ENCODE results near the gene ARMC7.
A peak's percentile ranks its signal among the peaks of the same experiment; 100 is the strongest.

ARMC7 gene

DNA sequence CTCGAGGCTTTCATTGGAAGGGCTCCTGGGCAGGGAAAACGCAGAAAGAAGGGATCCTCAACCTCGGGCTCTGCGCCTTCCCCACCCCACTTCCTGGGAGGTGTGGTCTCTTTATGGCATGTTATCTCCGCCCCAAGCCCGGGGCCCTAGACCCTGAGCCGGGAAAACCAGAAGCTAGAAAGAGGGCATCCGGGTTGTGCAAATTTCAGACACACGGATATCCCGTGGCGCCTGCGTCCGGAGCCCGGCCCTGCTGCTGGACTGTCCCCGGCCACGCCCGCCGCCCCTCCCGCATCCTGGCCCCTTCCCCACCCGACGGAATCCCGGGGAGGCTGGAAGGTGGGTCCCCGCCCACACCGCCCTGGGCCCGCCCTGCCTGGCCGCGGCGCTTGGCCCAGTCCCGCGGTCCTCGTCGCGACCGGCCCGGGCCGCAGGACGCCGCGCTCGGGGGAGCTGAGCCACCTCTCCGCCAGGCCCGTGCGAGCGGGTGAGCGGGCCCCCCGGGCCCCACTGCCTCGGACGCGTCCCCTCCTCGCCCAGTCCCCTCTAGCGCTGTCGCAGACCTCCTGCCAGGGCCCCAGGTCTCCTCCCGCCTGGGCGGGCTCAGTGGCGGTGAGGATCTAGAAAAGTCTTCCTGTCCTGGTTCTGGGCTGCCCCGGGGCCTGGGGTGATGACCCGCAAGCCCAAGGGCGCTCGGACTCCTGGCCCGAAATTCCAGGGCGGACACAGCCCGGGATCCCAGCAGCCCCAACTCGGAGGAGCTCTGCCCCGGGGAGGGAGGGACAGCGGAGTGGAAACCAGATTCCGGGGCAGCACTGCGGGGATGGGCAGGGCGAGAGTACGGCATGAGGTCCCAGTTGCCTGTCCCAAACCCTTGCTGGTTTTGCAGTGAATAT, 22.0 kb upstream of the ARMC7 start, which contains the start of gene SLC16A5:
SLC16A5 (plus strand) TSS at position 397 of the 896 bp plus-strand sequence. CDS start 5,683 bp downstream, outside the sequence.
- H3K9me3 Mint-ChIP-seq, result no peaks in the 10 kb centered on the region
- peak within 1 kb of the TSS; percentile 73 for H3K27ac Mint-ChIP-seq
- H3K4me1 Mint-ChIP-seq (ENCODE audit: low read depth), result peaks cover 31% of the 10 kb centered on the region
- H3K27me3 Mint-ChIP-seq (ENCODE audit: low read depth), result no peaks in the 10 kb centered on the region
- peak within 1 kb of the TSS; percentile 75 for H3K4me3 Mint-ChIP-seq
- no peaks in the 10 kb centered on the region for H3K36me3 Mint-ChIP-seq (ENCODE audit: low read depth)

DNA sequence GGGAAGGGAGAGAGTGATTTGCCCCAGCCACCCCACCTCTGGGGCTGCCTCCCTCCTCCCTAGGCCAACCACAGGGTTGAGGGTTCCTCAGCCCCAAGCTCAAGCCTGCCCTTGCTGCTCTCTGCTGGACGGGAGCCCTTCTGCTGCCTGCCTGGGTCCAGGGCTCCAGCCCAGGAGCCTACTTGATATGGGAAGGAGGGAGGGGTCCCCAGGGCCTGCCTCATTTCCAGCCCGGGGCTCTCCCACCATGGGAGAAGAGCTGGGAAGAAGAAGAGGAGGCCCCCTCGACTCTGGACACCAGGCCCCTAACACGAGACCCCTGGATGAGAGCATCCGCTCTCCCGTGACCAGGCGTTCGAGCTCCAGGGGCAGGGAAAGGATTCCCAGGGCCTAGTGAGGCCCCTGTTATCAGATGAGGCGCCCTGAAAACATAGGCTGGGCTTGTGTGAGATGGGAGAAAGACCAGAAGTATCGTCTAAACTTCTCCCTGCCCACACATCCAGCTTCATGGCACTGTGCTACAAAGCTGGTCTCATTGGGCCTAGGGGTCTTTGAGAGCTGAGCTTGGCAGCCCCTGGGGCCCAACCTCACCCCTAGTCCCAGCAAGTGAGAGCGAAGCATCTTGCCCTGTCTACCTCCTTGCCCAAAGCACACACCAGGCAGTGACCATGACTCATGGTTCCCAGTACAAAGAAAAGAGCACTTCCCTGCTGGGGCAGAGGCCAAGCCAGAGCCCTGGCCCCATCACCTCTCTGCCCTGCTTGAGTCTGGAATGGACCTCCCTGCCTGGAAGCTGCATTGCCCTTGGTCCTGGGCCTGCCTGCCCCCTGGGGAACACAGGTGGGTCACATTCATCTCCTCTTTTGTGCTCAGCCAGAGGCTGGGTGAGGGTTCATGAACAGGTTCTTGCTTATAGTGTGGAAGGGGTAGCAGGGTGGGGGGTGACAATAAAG, 21.0 kb upstream of the ARMC7 start:
- H3K9me3 Mint-ChIP-seq, result no peaks in the 10 kb centered on the region
- no peaks in the 10 kb centered on the region for H3K27me3 Mint-ChIP-seq (ENCODE audit: low read depth)
- H3K4me3 Mint-ChIP-seq, result peak overlapping the region; percentile 49
- peak overlapping the region; percentile 73 for H3K27ac Mint-ChIP-seq
- H3K4me1 Mint-ChIP-seq (ENCODE audit: low read depth), result peaks cover 31% of the 10 kb centered on the region
- no peaks in the 10 kb centered on the region for H3K36me3 Mint-ChIP-seq (ENCODE audit: low read depth)

DNA sequence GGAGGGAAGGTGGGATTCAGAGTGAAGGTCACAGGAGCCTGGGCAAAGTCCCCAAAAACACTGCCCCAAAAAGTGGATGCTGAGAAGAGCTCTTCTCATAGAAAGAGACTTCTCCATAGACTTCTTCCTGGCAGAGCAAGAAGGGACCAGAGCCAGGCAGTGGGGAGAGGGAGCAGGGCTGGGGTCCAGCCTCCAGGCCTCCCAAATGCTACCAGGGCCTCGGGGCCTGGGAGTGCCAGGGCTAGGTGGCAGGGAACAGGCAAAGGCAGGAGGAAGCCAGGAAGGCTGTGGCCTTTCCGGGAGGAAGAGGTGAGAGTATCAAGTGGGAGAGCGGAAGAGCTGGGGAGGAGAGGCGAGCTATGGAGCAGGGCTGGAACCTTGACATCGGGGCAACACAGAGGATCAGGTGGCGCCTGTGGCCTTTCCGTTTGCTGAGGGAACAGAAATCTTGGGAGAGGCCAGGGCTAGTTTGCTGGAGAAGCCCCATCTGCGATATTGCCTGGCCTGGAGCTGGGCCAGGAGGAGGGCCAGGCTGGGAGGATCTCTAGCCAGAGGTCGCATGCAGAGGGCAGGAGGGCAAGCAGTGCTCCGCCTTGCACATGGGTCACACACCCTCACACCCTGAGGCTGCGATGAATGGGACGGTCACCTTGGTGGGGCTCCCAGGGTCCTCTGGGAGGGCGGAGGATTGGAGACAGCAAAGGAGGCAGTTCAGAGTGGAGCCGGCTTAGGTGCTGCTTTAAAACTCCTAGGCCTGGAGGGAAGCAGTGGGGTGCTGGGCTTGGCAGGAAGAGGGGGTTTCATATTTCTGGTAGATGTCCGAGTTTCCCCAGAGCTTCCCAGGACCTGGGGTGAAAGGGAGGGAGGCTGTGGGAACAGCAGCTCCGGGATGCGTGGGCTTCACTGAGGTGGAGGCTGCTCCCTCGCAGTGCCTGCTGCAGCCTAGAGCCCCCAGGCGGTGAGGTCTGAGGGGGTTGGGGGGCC, 18.6 kb upstream of the ARMC7 start:
- Mint-ChIP-seq H3K27ac (no peak overlapping the region), H3K4me1 (ENCODE audit: low read depth) (peaks cover 29% of the 10 kb centered on the region)

DNA sequence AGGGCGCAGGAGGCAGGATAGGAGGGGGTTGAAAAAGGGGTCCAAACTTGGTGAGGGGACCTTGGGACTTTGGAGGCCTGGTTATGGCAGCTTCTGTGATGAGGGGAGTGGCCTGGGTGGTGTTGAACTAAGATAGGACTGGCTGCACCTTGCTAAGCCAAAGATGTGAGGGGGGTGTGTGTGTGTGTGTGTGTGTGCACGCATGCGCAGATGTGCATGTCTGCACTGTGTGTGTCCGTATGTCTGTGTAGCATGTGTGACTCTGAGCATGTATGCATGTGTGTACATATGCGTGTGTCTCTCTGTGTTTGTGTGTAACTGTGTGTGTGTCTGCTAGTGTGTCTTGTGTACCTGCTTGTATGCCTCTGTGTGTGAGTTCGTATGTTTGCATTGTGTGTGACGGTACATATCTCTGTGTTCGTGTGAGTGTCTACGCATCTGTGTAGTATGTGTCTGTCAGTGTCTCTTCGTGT, 17.9 kb upstream of the ARMC7 start:
- Mint-ChIP-seq H3K9me3 (no peaks in the 10 kb centered on the region), H3K36me3 (ENCODE audit: low read depth) (no peaks in the 10 kb centered on the region), H3K4me1 (ENCODE audit: low read depth) (peaks cover 24% of the 10 kb centered on the region), H3K4me3 (no peak overlapping the region), H3K27me3 (ENCODE audit: low read depth) (no peaks in the 10 kb centered on the region), H3K27ac (no peak overlapping the region)

More for the DNA sequence above, 18.6 kb upstream of the ARMC7 start:
- H3K4me3 Mint-ChIP-seq, result no peak overlapping the region
- no peaks in the 10 kb centered on the region for H3K9me3 Mint-ChIP-seq
- H3K36me3 Mint-ChIP-seq (ENCODE audit: low read depth), result no peaks in the 10 kb centered on the region
- H3K27me3 Mint-ChIP-seq (ENCODE audit: low read depth), result no peaks in the 10 kb centered on the region

DNA sequence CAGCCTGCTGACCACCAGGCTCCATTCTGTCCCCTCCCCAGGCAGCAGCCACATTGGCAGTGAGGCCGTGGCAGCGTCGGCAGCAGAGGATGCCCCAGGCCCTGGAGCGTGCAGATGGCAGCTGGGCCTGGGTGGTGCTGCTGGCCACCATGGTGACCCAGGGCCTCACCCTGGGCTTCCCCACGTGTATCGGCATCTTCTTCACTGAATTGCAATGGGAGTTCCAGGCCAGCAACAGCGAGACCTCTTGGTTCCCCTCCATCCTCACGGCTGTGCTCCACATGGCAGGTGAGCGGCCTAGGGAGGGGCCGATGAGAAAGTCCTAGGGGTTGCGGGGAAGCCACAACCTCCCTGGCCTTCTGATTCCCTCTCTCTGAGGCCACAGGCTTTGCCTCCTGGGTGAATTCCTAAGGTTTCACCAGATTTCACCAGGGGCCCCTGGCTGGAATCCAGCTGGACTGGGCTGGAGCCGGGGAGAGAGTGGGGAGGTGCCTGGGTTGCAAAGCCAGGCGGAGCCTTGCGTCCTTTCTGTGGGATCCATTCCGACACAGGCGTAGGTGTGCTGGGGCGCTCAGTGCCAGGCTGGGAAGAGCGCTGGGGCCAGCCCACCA, 16.1 kb upstream of the ARMC7 start:
- Mint-ChIP-seq H3K9me3 (no peaks in the 10 kb centered on the region), H3K27ac (no peak overlapping the region), H3K36me3 (ENCODE audit: low read depth) (no peaks in the 10 kb centered on the region), H3K4me1 (ENCODE audit: low read depth) (peaks cover 20% of the 10 kb centered on the region), H3K4me3 (no peak overlapping the region), H3K27me3 (ENCODE audit: low read depth) (no peaks in the 10 kb centered on the region)

DNA sequence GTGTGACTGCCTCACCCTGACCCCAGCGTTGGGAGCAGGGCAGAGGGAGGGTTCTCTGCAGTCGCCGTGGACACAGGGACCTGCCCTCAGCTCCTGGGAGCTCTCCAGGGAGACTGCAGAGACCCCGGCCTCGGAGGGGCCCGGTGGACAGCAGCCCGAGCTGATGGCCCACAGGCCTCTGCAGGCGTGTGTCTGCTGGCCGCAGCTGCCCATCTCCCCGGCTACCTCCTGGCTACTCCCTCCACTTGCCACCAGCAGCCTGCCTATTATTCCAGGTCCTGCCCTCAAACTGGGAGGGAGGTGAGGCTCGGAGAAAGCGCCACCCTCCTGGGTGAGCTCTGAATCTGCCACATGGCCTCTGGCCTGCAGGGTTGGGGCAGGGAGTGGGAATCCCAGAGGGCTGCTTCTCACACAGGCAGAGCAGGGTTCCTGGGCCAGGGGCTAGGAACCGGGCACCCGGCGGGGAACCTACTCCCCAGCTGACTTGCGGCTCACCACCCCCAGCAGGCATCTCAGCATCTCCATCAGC, 14.8 kb upstream of the ARMC7 start:
- peaks cover 1% of the 10 kb centered on the region for H3K36me3 Mint-ChIP-seq (ENCODE audit: low read depth)
- no peak overlapping the region for H3K27ac Mint-ChIP-seq
- H3K27me3 Mint-ChIP-seq (ENCODE audit: low read depth), result no peaks in the 10 kb centered on the region
- H3K4me1 Mint-ChIP-seq (ENCODE audit: low read depth), result peaks cover 7% of the 10 kb centered on the region
- no peak overlapping the region for H3K4me3 Mint-ChIP-seq
- H3K9me3 Mint-ChIP-seq, result no peaks in the 10 kb centered on the region

DNA sequence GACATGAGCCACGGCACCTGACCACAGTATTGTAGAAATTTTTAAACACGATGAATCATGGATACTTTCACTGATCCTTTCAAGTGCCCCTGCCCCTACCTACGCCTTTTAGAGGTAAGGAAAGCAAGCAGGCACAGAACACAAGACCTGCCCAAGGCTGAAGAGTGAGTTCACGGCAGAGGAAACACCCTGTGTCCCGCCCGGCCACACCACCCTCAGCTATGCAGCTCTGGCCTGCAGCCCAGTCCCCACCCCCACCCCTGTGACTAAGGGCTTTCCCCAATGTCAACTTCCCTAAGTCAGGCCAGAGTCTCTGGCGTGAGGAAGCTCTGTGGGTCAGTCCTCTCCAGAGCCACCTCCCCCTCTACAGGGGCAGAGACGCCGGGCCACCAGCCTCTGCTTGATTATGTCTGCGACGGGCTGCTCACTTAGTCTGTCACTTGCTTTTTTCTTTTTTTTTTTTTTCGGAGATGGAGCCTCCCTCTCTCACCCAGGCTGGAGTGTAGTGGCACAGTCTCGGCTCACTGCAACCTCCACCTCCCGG, 13.6 kb upstream of the ARMC7 start:
- H3K27me3 Mint-ChIP-seq (ENCODE audit: low read depth), result no peaks in the 10 kb centered on the region
- H3K4me1 Mint-ChIP-seq (ENCODE audit: low read depth), result peaks cover 6% of the 10 kb centered on the region
- H3K36me3 Mint-ChIP-seq (ENCODE audit: low read depth), result peaks cover 1% of the 10 kb centered on the region
- H3K4me3 Mint-ChIP-seq, result no peak overlapping the region
- H3K9me3 Mint-ChIP-seq, result no peaks in the 10 kb centered on the region
- H3K27ac Mint-ChIP-seq, result no peak overlapping the region

DNA sequence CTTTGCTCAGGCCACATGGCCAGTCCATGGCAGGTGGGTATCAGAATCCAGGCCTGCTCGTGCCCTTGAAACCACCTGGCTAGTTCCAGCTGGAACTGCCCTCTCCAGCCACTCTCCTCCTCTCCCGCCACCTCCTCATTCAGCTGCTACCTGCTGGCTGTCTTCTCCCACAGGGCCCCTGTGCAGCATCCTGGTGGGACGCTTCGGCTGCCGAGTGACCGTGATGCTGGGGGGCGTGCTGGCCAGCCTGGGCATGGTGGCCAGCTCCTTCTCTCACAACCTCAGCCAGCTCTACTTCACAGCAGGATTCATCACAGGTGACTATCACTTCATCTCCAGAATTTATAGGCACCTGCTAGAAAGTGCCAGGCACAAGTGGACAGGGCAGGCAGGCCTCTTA, 11.9 kb upstream of the ARMC7 start:
- H3K4me1 Mint-ChIP-seq (ENCODE audit: low read depth), result peaks cover 4% of the 10 kb centered on the region
- H3K4me3 Mint-ChIP-seq, result no peak overlapping the region
- peaks cover 1% of the 10 kb centered on the region for H3K36me3 Mint-ChIP-seq (ENCODE audit: low read depth)
- H3K27ac Mint-ChIP-seq, result no peak overlapping the region
- no peaks in the 10 kb centered on the region for H3K27me3 Mint-ChIP-seq (ENCODE audit: low read depth)
- no peaks in the 10 kb centered on the region for H3K9me3 Mint-ChIP-seq

DNA sequence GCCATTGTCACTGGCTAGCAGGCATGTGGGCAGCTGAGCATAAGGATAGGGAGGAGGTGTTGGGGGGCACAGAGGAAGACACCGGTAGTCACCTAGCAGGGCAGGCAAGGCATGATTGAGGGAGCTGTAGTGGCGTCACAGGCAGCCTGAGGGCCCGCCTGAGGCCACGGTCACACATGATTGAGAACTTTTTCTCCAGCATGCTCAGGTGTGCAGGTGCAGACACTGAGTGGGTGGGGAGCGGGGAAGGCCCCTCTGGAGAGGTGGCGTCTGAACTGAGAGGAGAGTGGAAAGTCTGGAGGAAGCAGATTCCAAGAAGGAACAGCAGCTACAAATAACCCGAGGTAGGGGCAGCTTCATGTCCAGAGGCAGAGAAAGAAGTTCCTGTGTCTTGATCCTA, 10.9 kb upstream of the ARMC7 start:
- Mint-ChIP-seq H3K4me1 (ENCODE audit: low read depth) (peaks cover 4% of the 10 kb centered on the region), H3K27me3 (ENCODE audit: low read depth) (no peaks in the 10 kb centered on the region), H3K27ac (no peak overlapping the region), H3K4me3 (no peak overlapping the region), H3K9me3 (no peaks in the 10 kb centered on the region), H3K36me3 (ENCODE audit: low read depth) (peaks cover 1% of the 10 kb centered on the region)

DNA sequence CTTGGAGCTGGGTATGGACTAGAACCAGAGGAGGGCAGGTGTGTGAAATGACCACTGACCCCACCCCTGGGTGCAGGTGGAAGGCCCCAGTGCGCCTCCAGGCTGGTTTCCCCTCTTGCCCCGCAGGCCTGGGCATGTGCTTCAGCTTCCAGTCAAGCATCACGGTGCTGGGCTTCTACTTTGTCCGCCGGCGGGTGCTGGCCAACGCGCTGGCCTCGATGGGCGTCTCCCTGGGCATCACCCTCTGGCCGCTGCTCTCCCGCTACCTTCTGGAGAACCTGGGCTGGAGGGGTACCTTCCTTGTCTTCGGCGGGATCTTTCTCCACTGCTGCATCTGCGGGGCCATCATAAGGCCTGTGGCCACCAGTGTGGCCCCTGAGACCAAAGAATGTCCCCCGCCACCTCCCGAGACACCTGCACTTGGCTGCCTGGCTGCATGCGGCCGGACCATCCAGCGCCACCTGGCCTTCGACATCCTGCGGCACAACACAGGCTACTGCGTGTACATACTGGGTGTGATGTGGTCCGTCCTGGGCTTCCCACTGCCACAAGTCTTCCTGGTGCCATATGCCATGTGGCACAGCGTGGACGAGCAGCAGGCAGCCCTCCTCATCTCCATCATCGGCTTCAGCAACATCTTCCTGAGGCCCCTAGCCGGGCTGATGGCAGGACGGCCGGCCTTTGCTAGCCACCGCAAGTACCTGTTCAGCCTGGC, 9.7 kb upstream of the ARMC7 start:
- H3K27ac Mint-ChIP-seq, result no peak overlapping the region
- H3K9me3 Mint-ChIP-seq, result no peaks in the 10 kb centered on the region
- peaks cover 1% of the 10 kb centered on the region for H3K36me3 Mint-ChIP-seq (ENCODE audit: low read depth)
- H3K4me1 Mint-ChIP-seq (ENCODE audit: low read depth), result peaks cover 4% of the 10 kb centered on the region
- no peaks in the 10 kb centered on the region for H3K27me3 Mint-ChIP-seq (ENCODE audit: low read depth)
- H3K4me3 Mint-ChIP-seq, result no peak overlapping the region

DNA sequence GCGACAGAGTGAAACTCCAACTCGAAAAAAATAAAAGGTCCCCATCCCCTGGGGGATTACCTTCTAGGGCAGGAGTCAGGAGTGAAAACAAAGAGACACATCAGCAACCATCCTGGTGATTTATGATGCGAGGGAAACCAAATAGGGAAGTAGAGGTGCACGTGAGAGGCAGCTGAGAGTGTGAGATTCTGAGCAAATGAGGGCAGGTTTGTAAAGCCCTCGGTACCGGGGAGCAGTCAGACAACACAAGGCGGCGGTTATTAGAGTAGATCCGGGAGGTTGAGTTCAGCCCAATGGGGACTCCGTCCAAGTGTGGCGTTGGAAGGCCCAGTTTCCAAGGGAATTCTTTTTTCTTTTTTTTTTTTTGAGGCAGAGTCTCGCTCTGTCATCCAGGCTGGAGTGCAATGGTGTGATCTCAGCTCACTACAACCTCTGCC, 7.4 kb upstream of the ARMC7 start:
- Mint-ChIP-seq H3K27ac (no peak overlapping the region), H3K9me3 (no peaks in the 10 kb centered on the region), H3K36me3 (ENCODE audit: low read depth) (peaks cover 1% of the 10 kb centered on the region), H3K4me1 (ENCODE audit: low read depth) (peaks cover 5% of the 10 kb centered on the region), H3K27me3 (ENCODE audit: low read depth) (no peaks in the 10 kb centered on the region), H3K4me3 (no peak overlapping the region)

Data from T-helper 1 cell treated with Interleukin-12 subunit alpha and Interleukin-12 subunit beta and Interleukin-4 antibody, amounts not matched to agents 30 μg/mL and 1 μg/mL, for 36 hours (primary cell).